Stimulated activated naive B cell treated with anti-CD40 and anti-IgM and Interleukin-4, amounts not matched to agents 10 μg/mL and 1 μg/mL and 100 μg/mL, for 72 hours (primary cell): Measurements from ENCODE around the gene RNF38.
"Not testable (repeated sequence)": the region's sequence is repeated elsewhere in the genome, so short reads cannot be mapped to it uniquely, and the experiment has no call there.

ENCODE experiments used
- ATAC-seq, 2 donors: fragments of 150-1000 bp; cut with Tn5 transposase; replicated peaks; 2 replicates each; pipeline ENCODE4 v1.10.0; 2021; ENCODE audit warnings: moderate library complexity in 1 of 2
- DNase-seq: peaks from one replicate; pipeline ENCODE4 v3.0.0; 2021
- H3K27ac Mint-ChIP-seq: one replicate; pipeline ENCODE4 v1.8.0; 2022; ENCODE audit warnings: mild to moderate bottlenecking, mixed read lengths
- H3K27me3 Mint-ChIP-seq, 2 donors: one replicate each; pipeline ENCODE4 v1.8.0; 2022; ENCODE audit warnings: mixed read lengths in 2 of 2
- H3K36me3 Mint-ChIP-seq, 2 donors: one replicate each; pipeline ENCODE4 v1.8.0; 2022; ENCODE audit warnings: mixed read lengths in 2 of 2, mild to moderate bottlenecking in 1 of 2
- H3K4me1 Mint-ChIP-seq, 2 donors: one replicate each; pipeline ENCODE4 v1.8.0; 2022; ENCODE audit warnings: mixed read lengths in 2 of 2, mild to moderate bottlenecking in 1 of 2
- H3K4me3 Mint-ChIP-seq, 2 donors: one replicate each; pipeline ENCODE4 v1.8.0; 2022; ENCODE audit warnings: mild to moderate bottlenecking in 2 of 2, mixed read lengths in 2 of 2, moderate library complexity in 1 of 2
- H3K9me3 Mint-ChIP-seq, 2 donors: one replicate each; pipeline ENCODE4 v1.8.0; 2022; ENCODE audit warnings: mixed read lengths in 2 of 2, mild to moderate bottlenecking in 1 of 2

Gene RNF38

GRCh38 chr9:36336131-36336907 is 63.8 kb downstream of the RNF38 start:
- Mint-ChIP-seq H3K27me3 (no peaks in the 10 kb centered on the region), H3K27ac (no peak overlapping the region), H3K36me3 (peaks cover 31 to 52% of the 10 kb centered on the region in 2 donors), H3K4me3 (no peak overlapping the region), H3K4me1 (no peaks in the 10 kb centered on the region), H3K9me3 (no peaks in the 10 kb centered on the region)
- no peak for DNase-seq
- no peak for ATAC-seq

DNA sequence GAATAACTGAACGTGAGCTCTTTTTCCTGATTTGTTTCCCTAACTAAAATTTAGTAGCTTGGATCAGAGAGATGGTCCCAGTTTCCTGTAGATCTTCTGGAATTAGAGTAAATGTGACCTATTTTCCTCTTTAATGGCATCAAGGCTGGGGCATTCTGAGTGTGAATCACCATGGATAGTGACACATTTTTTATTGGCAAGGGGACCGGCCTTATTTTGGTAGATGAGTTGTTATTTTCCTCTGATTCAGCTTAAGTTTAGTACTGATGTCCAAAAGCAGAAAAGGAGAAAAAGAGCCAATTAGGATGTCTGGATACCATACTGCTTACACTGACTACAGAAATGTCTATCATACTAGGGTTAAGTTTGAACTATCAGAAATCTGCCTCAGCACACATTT is 68.1 kb downstream of the RNF38 start:
- Mint-ChIP-seq H3K27me3 (no peaks in the 10 kb centered on the region), H3K27ac (no peak overlapping the region), H3K9me3 (no peaks in the 10 kb centered on the region), H3K4me1 (no peaks in the 10 kb centered on the region), H3K36me3 (peaks cover 11 to 20% of the 10 kb centered on the region in 2 donors), H3K4me3 (no peak overlapping the region)
- ATAC-seq (no peak), DNase-seq (no peak)

- Mint-ChIP-seq H3K4me1 (no peaks in the 10 kb centered on the region), H3K4me3 (no peak overlapping the region), H3K27ac (no peak overlapping the region), H3K9me3 (no peaks in the 10 kb centered on the region), H3K27me3 (no peaks in the 10 kb centered on the region), H3K36me3 (peaks cover 0 to 1% of the 10 kb centered on the region in 2 donors)
- peak; percentile 74 for ATAC-seq
- DNase-seq, result peak; percentile 13
These were observed 71.2 kb downstream of the RNF38 start for GRCh38 chr9:36328798-36329411.

- Mint-ChIP-seq H3K4me3 (no peak overlapping the region), H3K27me3 (no peaks in the 10 kb centered on the region), H3K9me3 (peaks cover 3 to 5% of the 10 kb centered on the region in 2 donors), H3K27ac (no peak overlapping the region), H3K4me1 (no peaks in the 10 kb centered on the region), H3K36me3 (no peaks in the 10 kb centered on the region)
- ATAC-seq (no peak), DNase-seq (no peak)
These were observed 74.8 kb downstream of the RNF38 start for GRCh38 chr9:36325081-36325828.

- Mint-ChIP-seq H3K27me3 (peaks cover 0 to 1% of the 10 kb centered on the region in 2 donors), H3K4me3 (no peak overlapping the region), H3K4me1 (no peaks in the 10 kb centered on the region), H3K27ac (no peak overlapping the region), H3K36me3 (no peaks in the 10 kb centered on the region), H3K9me3 (peaks cover 3 to 5% of the 10 kb centered on the region in 2 donors)
- DNase-seq, result no peak
- ATAC-seq, result no peak
These were observed 76.1 kb downstream of the RNF38 start for GRCh38 chr9:36323926-36324325.

GRCh38 chr9:36322462-36322861 is 77.6 kb downstream of the RNF38 start:
- peaks cover 10 to 11% of the 10 kb centered on the region in 2 donors for H3K27me3 Mint-ChIP-seq
- ATAC-seq, result no peak

GRCh38 chr9:36321903-36322302 is 78.2 kb downstream of the RNF38 start:
- not testable (repeated sequence) for DNase-seq, H3K4me1 Mint-ChIP-seq, H3K27ac Mint-ChIP-seq, ATAC-seq, H3K9me3 Mint-ChIP-seq, H3K36me3 Mint-ChIP-seq, H3K4me3 Mint-ChIP-seq
- peaks cover 10 to 11% of the 10 kb centered on the region in 2 donors for H3K27me3 Mint-ChIP-seq

More at GRCh38 chr9:36322462-36322861, 77.6 kb downstream of the RNF38 start:
- no peak for DNase-seq
- Mint-ChIP-seq H3K36me3 (no peaks in the 10 kb centered on the region), H3K4me3 (no peak overlapping the region), H3K27ac (no peak overlapping the region), H3K9me3 (peaks cover 3 to 5% of the 10 kb centered on the region in 2 donors), H3K4me1 (no peaks in the 10 kb centered on the region)

DNA sequence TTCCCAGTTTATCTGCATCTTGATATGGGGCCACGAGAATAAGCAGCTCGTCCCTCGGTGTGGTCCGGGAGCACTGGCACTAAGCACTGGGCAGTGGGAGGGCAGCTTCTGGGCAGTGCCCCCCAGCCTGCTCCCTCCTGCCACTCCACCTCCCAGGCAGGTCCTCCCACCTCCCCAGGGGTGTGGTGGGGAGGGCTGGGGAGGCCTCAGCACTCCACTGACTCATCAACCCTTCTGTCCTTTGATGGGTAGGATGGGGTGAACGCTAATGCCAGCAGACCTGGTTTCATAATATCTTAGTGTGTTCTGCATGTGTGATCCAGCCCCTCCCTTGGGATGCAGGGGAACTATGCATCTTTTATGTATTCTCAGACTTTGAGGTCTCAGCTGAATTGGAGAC is 79.6 kb downstream of the RNF38 start:
- H3K27ac Mint-ChIP-seq, result no peak overlapping the region
- peaks cover 10 to 11% of the 10 kb centered on the region in 2 donors for H3K27me3 Mint-ChIP-seq
- ATAC-seq (no peak), DNase-seq (no peak)
- no peaks in the 10 kb centered on the region for H3K36me3 Mint-ChIP-seq
- H3K4me1 Mint-ChIP-seq, result no peaks in the 10 kb centered on the region
- no peak overlapping the region for H3K4me3 Mint-ChIP-seq
- peaks cover 3 to 5% of the 10 kb centered on the region in 2 donors for H3K9me3 Mint-ChIP-seq

- no peak for ATAC-seq
- no peaks in the 10 kb centered on the region for H3K4me1 Mint-ChIP-seq
- H3K4me3 Mint-ChIP-seq, result no peak overlapping the region
- H3K27ac Mint-ChIP-seq, result no peak overlapping the region
- H3K27me3 Mint-ChIP-seq, result peaks cover 10 to 11% of the 10 kb centered on the region in 2 donors
- H3K9me3 Mint-ChIP-seq, result peaks cover 3 to 5% of the 10 kb centered on the region in 2 donors
- H3K36me3 Mint-ChIP-seq, result no peaks in the 10 kb centered on the region
- no peak for DNase-seq
These were observed 80.3 kb downstream of the RNF38 start for GRCh38 chr9:36319806-36320205.

DNA sequence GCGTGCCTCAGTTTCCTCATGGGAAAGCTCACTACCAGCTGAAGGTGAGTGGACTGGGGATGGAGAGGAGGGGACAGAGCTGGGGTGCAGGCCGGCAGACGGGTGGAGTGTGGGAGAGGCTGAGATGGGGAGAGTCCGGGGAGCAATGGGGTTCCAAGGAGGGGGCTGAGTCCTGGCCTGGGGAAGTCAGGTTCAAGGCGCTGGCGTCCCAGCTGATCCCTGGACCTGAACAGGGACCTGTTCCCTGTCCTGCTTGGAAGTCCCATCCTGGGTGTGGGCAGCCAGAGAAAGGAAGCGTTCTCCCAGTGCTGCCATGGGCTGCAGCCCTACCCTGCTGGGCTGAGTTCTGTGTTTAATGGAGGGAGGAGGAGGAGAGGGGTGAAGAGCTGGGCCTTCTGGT is 80.9 kb downstream of the RNF38 start:
- no peak for ATAC-seq
- Mint-ChIP-seq H3K27me3 (peaks cover 10 to 11% of the 10 kb centered on the region in 2 donors), H3K4me3 (no peak overlapping the region), H3K27ac (no peak overlapping the region), H3K9me3 (peaks cover 3 to 5% of the 10 kb centered on the region in 2 donors), H3K4me1 (no peaks in the 10 kb centered on the region), H3K36me3 (no peaks in the 10 kb centered on the region)
- DNase-seq, result no peak

DNA sequence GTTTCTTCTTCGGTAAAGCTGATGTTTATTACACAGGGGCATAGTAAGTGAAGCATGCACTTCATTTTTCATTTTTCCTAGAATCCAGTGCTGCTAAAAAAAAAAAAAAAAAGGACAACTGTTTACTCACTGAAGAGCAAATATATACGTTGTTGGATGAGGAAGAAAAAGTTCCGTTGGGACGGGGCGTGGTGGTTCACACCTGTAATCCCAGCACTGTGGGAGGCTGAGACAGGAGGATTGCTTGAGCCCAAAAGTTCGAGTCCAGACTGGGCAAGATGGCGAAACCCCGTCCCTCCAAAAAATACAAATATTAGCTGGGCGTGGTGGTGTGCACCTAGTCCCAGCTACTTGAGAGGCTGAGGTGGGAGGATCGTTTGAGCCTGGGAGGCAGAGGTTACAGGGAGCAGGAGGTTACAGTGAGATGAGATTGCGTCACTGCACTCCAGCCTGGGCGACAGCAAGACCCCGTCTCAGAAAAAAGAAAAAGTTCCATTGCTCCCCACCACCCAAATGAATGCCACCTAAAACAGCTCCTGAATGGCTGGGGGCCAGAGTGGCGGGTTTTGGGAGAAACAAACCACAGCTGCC is 81.8 kb downstream of the RNF38 start:
- DNase-seq, result no peak
- peaks cover 3 to 5% of the 10 kb centered on the region in 2 donors for H3K9me3 Mint-ChIP-seq
- no peak overlapping the region for H3K27ac Mint-ChIP-seq
- ATAC-seq, result no peak
- H3K27me3 Mint-ChIP-seq, result peaks cover 10 to 11% of the 10 kb centered on the region in 2 donors
- H3K4me3 Mint-ChIP-seq, result no peak overlapping the region
- no peaks in the 10 kb centered on the region for H3K36me3 Mint-ChIP-seq
- H3K4me1 Mint-ChIP-seq, result no peaks in the 10 kb centered on the region

- Mint-ChIP-seq H3K36me3 (no peaks in the 10 kb centered on the region), H3K4me3 (no peak overlapping the region), H3K27me3 (peaks cover 10 to 11% of the 10 kb centered on the region in 2 donors), H3K9me3 (peaks cover 3 to 5% of the 10 kb centered on the region in 2 donors), H3K4me1 (no peaks in the 10 kb centered on the region), H3K27ac (no peak overlapping the region)
- DNase-seq (no peak), ATAC-seq (no peak)
These were observed 82.3 kb downstream of the RNF38 start for GRCh38 chr9:36317766-36318165.

DNA sequence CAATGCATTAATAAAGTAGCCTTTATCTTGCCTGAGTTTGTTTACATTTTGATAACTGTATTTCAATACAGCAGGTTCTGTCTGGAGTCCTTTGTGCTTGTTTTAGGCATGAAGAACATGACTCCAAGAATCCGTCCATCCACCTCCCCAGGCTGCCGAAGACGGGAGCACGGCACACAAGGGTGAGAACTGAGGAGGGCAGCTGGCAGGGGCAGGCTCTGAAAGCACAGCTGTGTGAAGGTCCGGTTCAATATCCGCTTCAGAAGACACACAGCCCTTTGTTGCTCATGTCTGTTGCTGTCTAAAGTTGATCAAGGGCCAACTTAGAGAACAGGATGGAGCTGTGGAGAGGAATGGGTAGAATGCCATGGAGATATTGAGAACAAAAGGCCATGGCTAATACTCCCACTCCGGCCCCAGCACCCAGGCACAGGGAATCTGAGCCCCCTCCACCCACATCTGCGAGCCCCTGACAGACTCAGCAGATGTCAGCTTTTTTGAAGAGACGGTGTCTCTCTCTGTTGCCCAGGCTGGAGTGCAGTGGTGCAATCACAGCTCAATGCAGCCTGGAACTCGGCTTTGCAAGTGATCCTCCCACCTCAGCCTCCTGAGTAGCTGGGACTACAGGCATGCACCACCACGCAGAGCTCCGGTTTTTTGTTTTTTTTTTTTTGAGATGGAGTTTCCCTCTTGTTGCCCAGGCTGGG is 83.3 kb downstream of the RNF38 start:
- DNase-seq, result no peak
- Mint-ChIP-seq H3K36me3 (no peaks in the 10 kb centered on the region), H3K9me3 (peaks cover under 1 to 3% of the 10 kb centered on the region in 2 donors), H3K4me3 (no peak overlapping the region), H3K27ac (peak overlapping the region; percentile 65), H3K4me1 (no peaks in the 10 kb centered on the region), H3K27me3 (peaks cover 10 to 11% of the 10 kb centered on the region in 2 donors)
- no peak for ATAC-seq

DNA sequence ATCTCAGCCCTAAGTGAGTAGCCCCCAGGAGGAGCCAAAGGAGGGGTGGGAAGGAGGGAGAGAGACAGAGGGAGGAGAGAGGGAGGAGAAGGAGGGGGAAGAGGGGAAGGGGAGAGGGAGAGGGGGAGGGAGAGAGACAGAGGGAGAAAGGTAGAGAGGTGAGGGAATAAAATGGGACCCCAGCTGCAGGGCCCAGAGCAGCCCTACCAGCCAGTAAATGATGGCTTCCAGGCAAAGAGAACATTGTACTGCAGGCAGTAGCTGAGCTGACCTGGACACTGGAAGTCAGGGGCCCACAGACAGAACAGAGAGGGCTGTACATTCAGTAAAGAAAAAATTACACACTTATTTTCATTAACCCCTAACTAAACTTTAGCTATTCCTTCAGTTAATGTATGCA is 84.0 kb downstream of the RNF38 start:
- no peaks in the 10 kb centered on the region for H3K9me3 Mint-ChIP-seq
- DNase-seq, result no peak
- peaks cover 10 to 11% of the 10 kb centered on the region in 2 donors for H3K27me3 Mint-ChIP-seq
- H3K4me1 Mint-ChIP-seq, result no peaks in the 10 kb centered on the region
- no peaks in the 10 kb centered on the region for H3K36me3 Mint-ChIP-seq
- H3K4me3 Mint-ChIP-seq, result no peak overlapping the region
- no peak overlapping the region for H3K27ac Mint-ChIP-seq
- ATAC-seq, result no peak
